Measurements from ENCODE around the gene GLCCI1.
"Not testable (repeated sequence)": the region's sequence is repeated elsewhere in the genome, so short reads cannot be mapped to it uniquely, and the experiment has no call there.

GLCCI1 gene

DNA sequence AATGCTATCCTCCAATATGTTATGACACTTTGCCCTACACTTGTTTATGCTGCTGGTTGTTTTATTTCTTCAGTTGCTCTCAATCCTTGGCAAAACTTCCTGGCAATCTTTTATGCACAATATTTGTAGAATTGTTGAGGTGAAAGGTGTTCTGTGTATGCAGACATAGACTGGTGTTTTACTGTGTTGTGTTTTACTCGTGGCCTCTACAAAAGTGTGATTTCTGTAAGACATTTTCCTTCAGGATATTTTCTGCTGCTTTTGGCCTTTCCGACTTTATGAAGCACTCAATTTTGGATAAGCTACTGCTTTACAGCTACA, 21.8 kb downstream of the GLCCI1 start:
- DNase-seq = no peak

DNA sequence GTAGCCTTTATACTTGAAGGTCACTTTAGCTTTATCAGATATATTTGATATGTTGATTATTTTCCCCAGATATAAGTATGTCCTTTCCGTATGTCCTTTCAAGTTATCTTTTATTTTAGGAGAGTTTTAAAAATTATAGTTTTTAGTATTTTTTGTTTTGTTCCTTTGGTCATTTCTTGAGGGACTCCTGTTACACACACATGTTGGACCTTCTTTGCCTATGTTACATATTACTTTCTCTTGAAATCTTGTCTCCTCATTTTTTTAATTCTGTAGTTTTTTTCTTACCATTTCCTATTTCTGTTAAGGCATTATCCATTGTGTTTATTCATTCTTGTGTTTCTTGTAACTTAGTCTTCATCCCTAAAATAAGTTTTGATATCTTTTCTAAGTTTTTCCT, 23.9 kb downstream of the GLCCI1 start:
- peak; percentile 41 for DNase-seq

DNA sequence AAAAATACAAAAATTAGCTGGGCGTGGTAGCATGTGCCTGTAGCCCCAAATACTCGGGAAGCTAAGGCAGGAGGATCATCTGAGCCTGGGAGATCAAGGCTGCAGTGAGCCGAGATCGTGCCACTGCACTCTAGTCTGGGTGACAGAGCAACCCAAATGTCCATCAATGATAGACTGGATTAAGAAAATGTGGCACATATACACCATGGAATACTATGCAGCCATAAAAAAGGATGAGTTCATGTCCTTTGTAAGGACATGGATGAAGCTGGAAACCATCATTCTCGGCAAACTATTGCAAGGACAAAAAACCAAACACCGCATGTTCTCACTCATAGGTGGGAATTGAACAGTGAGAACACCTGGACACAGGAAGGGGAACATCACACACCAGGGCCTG, 26.8 kb downstream of the GLCCI1 start:
- DNase-seq = not testable (repeated sequence)

DNA sequence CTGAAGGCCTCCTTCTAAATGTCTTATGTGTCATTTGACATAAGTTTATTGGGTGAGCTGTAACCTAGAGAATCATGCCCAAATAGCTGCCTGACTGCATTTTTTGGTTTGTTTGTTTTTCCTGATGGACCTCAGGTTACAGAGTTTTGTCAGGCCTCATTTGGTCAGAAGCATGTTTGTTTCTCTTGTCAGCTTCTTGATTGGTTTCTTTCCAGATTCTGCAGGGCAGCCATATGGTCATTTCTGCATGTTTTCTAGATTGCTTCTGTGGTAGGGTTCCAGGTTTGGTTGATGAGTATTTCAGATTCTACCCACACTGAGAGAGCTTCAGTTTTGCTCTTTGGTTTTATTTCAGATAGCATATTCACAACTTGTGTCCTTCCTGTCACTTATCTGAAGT, 28.0 kb downstream of the GLCCI1 start:
- peak; percentile 76 for DNase-seq

DNA sequence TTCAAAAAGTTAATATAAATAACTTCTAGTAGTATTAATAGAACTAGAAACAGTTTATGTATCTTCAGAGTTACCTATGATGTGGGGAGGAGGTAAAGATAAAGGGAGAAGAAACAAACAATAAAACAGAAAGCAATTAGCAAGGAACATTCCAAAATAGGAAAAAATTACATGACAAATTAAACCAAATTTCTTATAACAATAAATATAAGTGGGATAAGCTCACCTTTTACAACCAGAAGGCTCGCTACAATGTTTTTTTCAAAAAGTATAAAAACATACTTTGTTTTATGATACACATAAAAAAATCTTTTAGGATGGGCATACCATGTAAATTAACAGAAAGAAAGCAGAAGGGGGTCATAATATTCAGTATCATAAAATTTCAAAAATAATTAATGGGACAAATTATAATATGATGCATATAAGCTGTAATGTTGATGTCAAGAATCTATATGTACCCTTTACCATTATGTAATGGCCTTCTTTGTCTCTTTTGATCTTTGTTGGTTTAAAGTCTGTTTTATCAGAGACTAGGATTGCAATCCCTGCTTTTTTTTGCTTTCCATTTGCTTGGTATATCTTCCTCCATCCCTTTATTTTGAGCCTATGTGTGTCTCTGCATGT, 31.8 kb downstream of the GLCCI1 start:
- no peak for DNase-seq

GRCh38 chr7:8003077-8003476, 34.5 kb downstream of the GLCCI1 start:
- DNase-seq = no peak

DNA sequence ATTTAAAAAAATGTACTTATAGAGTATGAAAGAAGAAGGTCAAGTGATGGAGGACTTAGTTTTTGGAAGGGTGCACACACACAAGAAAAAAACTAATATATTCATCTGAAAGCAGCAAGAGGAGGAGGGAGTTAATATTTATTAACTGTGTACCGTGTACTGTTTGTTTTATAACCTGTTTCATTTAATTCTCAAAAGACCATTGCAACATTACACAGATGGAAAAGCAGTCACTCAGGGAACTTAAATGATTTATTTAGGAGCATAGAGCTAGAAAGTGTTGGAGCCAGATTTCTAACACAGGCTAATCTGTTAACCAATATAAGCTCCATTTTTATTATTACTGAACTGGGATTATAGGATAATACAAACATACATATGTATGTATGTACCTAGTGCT, 36.7 kb downstream of the GLCCI1 start:
- DNase-seq = no peak

- no peak for DNase-seq
Observed at GRCh38 chr7:8014399-8014798, 45.8 kb downstream of the GLCCI1 start.

- no peak for DNase-seq
Observed at GRCh38 chr7:8015100-8015745, 46.6 kb downstream of the GLCCI1 start.

DNA sequence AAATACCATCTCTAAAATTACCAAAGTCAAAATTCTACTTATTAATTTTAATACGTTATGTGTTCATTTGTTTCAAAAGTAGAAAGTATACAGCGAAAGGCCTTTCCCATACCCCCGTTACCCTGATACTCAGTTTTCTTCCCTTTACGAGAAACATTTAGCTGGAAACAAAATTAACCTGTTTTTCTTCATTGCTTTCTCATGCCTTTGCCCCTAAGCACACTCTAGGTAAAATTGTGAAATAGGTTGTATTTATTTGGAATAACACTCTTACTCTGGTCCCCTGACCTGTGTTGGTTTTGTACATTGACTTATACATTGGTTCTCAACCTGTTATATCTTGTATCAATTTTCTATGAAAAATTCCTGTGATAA, 47.1 kb downstream of the GLCCI1 start:
- no peak for DNase-seq

DNA sequence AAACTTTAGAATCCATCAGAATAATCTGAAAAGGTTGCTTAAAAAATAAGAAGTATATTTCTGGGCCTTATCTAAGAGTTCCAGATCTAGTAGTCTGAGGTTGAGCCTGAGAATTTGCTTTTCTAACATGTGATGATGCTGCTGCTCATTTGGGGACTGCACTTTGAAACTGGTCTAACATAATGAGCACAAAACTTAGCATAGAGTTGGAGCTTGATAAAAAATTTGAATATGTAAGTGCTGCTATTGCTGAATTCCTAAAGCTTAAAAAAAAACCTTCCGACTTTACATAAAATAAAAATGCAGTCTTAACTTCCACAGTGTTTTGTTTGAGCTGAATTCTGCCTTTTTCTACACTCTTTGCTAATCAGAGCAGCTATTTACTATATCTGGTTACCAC, 48.8 kb downstream of the GLCCI1 start:
- DNase-seq = no peak

DNA sequence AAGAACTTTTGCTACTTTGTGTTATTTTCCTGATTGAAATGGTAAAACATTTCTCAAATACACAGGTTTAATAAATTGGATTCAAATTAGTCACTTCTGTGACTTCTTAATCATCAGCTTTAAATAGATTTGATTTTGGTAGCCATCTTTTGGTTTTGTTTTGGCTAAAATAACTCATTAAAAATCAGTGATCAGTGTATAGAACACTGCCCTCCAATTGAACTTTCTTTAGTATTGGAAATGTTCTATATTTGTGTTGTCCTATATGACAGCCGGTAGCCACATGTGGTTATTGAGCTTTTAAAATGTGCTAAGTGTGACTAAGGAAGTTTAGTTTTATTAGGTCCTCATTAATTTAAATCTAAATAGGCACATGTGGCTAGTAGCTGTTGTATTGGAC, 50.4 kb downstream of the GLCCI1 start:
- DNase-seq = no peak

- DNase-seq = no peak
Observed at GRCh38 chr7:8022628-8023027, 54.0 kb downstream of the GLCCI1 start.

DNA sequence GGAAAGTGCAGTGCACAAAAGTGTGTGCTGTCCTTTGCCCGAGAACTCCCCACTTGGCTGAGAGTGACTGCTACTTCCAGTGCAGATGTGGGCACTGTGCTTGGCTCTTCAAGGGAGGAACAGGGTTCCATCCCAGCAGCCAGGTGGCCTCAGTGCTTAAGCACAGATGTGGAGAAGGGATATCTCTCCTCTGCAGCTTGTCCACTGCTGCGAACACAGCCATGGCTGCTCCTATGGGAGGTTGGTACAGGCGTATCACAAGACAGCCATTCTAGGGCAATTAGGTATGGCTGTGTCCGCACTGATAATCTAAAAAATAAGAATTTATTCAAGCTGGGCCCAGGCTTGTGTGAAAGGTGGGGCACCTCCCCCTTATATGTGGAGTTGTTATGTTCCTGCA, 66.6 kb downstream of the GLCCI1 start:
- DNase-seq = peak; percentile 11

GRCh38 chr7:8035647-8036518, 67.3 kb downstream of the GLCCI1 start:
- peak; percentile 66 for DNase-seq

DNA sequence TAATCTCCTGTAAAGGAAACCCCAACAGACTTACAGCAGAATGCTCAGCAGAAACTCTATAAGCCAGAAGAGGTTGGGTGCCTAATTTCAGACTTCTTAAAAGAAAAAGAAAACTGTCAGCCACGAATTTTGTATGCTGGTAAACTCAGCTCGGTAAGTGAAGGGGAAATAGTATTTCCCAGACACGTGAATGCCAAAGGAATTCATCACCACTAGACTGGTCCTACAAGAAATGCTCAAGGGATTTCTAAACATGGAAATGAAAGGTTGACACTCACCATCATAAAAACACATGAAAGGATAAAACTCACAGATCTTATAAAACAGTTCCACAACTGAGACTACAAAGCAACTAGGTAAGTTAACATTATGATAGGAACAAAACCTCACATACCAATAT, 68.6 kb downstream of the GLCCI1 start:
- no peak for DNase-seq

GRCh38 chr7:8040768-8041369, 72.3 kb downstream of the GLCCI1 start:
- DNase-seq = no peak

- no peak for DNase-seq
Observed at GRCh38 chr7:8042796-8043535, 74.4 kb downstream of the GLCCI1 start.

DNA sequence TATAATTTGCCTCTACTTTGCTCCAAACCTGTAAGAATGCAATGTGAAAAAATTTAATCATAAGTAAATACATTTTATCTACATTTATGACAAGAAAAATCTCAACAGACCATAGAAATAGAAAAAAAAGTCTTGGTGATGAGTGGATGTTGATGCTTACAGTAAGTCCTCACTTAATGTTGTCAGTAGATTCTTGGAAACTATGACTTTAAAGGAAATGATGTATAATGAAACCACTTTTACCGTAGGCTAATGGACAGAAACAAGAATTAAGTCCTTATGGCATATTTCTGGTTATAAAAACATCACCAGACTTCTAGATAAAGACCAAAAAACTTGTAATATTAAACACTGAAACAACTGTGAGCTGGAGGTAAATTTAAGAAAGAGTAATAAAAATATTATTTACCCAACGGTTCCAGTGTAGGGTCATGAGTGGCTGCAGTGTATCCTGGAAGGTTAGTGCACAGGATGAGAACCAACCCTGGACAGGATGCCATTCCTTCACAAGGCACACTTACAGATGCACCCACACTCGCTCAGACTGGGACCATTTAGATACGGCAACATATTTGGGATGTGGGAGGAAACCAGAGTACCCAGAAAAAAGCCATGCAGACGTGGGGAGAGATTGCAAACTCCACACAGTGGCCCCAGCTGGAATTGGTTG, 76.3 kb downstream of the GLCCI1 start:
- DNase-seq = no peak

DNA sequence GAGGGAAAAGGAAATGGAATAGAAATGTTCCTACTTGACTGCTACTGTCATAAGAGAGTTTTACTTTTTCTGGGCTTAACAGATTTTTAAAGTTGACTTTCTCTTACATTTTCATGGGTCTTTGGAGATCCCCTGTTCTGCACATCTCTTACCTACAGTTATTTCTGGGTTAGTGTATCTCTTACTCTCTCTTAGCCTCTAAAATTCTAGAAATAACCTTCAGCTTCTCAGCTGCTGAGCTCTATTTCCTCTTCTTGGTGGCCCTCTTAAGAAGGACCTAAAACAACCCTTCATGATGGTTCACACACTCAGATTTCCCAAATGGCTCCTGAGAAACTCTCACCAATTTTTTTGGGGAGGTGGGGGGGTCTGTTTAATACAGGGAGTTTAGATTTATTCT, 79.5 kb downstream of the GLCCI1 start:
- not testable (repeated sequence) for DNase-seq

DNA sequence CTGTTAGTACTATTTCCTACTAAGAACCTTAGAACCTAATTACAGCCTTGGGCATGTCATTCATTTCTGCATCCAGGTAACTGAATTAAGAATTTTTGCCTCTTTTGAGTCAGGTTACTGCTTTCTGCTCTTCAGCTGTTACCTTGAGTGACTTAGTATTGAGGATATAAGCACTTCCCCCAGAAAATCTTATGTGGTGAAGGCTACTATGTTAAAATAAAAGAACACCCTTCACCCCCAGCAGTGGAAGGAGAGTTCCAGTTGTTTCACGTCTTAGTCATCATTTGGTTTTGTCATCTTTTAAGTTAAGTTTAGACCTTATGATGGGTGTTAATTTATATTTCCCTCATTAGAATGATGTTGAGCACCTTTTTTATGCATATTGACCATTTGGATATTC, 82.8 kb downstream of the GLCCI1 start:
- DNase-seq = peak; percentile 58

- DNase-seq = no peak
Observed at GRCh38 chr7:8051998-8052397, 83.4 kb downstream of the GLCCI1 start.

- no peak for DNase-seq
Observed at GRCh38 chr7:8052824-8053223, 84.2 kb downstream of the GLCCI1 start.

Measured in NCI-H69 (cell line).